GM15510 (cell line): ENCODE data around the gene YAP1.

ENCODE experiments used
- POLR2A ChIP-seq: IDR thresholded peaks from 3 replicates; pipeline ENCODE4 v1.6.1; 2011; ENCODE audit warnings: borderline replicate concordance; ENCODE audit not compliant: insufficient read length; ENCODE audit errors: extremely low read depth

The YAP1 gene

DNA sequence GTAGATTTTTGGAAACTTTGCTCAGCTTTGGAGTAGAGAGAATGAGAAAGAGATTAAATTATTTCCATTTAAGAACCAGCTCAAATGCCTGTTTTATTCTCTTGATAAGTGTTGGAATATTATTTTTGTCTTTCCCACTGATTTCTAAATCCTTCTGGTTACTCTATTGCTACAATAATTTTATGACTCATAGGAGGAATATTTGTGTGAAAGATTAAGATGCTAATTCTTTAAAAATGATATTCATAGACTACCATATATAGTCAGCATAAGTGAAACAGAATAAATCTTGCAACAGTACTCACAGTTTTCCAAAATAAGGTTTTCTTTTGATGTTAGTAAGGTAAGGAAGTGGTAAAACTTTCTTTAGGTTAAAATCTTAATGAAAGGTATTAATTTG is 60.9 kb downstream of the YAP1 start:
- no peak for TF ChIP-seq POLR2A

GRCh38 chr11:102172127-102172848 is 62.0 kb downstream of the YAP1 start:
- TF ChIP-seq POLR2A, result no peak

GRCh38 chr11:102177126-102177525 is 66.9 kb downstream of the YAP1 start:
- no peak for TF ChIP-seq POLR2A

DNA sequence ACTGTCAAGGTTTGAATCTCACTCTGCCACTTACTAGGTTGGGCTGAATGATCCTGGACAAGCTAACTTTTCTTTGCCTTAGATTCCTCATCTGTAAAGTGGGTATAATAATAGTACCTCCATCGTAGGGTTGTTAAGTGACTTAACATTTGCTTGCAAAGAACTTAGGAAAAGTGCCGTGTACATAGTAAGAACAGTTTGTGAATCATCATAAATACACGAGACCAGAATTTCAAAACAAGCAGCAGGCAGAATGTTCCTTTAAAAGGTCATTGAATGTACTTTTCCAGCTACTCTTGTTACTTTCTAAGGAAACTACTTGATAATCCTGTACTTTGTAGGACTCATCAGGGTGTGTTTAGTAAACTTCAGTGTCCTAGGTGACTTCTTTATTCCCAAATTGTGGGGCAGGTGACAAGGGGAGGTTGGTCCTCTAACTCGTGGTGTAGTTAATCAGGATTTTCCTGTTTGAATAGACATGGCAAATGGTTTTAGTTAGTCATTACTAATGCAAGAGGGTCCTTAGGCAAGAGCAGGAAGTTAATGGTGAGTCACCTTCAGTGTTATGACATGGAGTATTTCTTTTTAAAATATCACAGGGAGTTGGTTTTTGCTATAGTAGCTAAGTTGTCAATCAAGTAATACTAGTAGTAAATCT is 67.9 kb downstream of the YAP1 start:
- TF ChIP-seq POLR2A, result no peak

DNA sequence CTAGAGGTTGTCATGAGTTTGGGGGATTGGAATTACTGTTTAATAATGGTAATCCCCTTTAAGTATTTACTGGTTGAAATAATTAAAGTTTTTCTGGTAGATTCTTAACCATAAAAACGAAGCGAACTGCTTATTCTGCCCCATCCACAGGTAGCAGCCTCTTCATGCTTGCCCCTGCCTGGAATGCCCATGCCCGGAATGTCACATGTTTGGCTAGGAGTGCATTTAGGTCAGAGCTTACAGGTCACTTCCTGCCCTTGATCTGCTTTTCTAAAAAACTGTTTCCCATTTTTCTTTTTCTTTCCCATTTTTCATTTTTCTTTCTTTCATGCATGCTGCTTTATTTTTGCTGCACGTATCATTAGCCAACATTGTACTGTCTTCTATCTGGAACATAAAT is 69.1 kb downstream of the YAP1 start:
- no peak for TF ChIP-seq POLR2A

- no peak for TF ChIP-seq POLR2A
Measured at GRCh38 chr11:102184269-102184987, 74.2 kb downstream of the YAP1 start.

DNA sequence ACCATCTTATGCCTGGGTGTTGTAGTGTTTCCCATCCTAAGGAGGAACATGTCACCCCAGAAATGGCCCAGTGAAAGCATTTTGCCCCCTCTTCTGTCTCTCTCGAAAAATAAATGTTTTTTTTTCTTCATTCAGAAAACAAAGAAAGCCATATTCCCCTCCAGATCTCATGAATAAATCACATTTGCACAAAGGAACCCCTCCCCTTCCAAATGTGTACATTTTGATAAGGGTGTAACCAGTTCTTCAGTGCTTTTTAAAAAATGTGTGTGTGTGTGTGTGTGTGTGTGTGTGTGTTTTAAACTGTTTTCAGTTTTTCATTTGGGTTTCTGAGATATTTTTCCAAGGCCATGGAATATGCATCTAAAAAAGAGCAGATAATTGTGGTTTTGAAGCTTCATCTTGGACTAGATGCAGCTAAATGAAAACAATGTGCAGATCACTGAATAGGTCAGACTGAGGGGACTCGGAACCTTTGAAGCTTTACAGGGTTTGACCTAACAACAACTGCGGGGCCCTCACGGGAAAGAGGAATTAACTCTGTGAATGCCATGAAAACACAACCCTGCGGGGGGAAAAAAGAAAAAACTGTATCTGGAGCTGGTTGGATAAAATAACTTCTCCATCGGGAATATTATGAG is 76.4 kb downstream of the YAP1 start:
- TF ChIP-seq POLR2A, result no peak

GRCh38 chr11:102187416-102188151 is 77.3 kb downstream of the YAP1 start:
- TF ChIP-seq POLR2A, result no peak

DNA sequence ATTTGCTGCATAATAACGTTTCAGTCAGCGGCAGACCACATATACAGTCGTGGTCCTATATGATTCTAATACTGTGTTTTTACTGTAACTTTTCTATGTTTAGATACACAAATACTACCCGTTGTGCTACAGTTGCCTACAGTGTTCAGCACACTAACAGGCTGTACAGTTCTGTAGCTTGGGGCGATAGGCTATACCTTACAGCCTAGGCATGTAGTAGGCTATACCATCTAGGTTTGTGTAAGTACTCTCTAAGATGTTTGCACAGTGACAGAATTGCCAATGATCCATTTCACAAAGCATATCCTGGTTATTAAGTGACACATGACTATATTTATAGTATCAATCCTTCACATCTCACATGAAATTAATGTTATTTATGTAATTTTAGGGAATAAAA is 78.2 kb downstream of the YAP1 start:
- no peak for TF ChIP-seq POLR2A

DNA sequence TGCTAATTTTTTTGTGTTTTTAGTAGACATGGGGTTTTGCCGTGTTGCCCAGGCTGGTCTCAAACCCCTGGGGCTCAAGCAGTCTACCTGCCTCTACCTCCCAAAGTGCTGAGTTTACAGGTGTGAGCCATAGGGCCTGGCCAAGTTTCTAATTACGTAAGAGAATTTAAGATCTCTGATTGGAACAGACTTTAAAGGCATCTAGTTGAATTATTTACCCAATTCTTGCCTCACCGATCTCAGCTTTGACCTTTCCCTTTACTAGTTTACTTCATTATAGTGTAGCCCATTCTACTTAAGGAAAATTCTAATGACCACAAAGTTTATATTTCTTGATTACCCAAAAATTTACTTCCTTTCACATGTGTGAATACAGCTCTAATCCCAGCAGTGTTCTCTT is 81.6 kb downstream of the YAP1 start:
- TF ChIP-seq POLR2A, result no peak

DNA sequence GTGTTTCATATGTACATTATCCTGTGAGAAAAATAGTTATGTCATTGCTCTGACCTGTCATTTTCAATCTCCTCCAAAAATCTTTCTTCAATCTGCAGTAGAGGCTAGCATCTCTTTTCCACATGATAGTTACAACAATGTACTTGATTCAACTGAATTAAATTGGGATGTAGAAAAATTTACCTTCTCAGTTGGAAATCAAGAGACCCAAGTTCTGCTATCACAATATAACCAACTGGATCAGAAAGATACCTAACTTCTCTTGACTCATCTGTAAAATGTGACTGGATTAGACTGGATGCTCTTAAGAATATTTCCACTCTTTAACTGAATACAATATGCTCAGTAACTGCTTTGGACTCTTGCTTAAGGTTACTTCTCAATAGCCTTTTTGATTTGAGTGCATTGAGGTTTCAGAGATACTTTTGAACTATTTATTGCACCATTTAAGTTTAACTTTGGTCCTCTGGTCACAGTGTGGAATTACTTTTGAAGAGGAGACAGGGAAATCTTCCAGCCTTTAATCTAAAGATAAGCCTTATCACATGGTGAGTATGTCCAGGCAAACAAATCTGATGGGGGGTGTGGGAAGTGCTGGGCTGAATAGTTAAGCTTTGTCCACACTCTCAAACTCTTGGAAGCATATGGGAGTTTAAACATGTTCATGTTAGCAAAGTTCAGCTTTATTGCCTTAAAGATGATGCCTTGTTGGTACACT is 82.3 kb downstream of the YAP1 start:
- no peak for TF ChIP-seq POLR2A

- TF ChIP-seq POLR2A, result no peak
Measured at GRCh38 chr11:102194257-102194656, 84.0 kb downstream of the YAP1 start.

GRCh38 chr11:102194990-102195389 is 84.7 kb downstream of the YAP1 start:
- TF ChIP-seq POLR2A, result no peak

DNA sequence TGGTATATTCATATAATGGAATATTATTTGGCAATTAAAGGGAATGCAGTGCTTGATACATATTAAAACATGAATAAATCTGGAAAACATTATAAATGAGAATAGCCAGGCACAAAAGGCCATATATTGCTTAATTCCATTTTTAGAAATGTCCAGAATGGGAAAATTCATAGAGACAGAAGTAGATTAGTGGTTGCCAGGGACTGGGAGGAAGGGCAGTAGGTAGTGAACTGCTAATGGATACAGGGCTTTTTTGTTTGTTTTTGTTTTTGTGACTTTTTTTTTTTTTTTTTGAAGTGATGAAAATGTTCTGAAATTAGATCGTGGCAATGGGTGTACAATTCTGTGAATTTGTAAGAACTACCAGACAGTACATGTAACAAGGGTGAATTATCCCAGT is 86.1 kb downstream of the YAP1 start:
- TF ChIP-seq POLR2A, result no peak
